ENCODE measurements around the gene GMDS.

- TF ChIP-seq CTCF (IDR thresholded peaks at IDR 0.05) (no peak), POLR2A (IDR thresholded peaks at IDR 0.05) (no peak)
Measured at GRCh38 chr6:2029952-2030351, 215.5 kb downstream of the GMDS start.
